ENCODE measurements around the gene TBC1D24. TPM values are rescaled to one million over a fixed set of nuclear protein-coding genes. Genes with fewer than 3 reads are reported as not detected.

TBC1D24 gene
- total RNA-seq, 4 donors from 2014 or later, result 8.7 to 14.8 (median 9.9) TPM

DNA sequence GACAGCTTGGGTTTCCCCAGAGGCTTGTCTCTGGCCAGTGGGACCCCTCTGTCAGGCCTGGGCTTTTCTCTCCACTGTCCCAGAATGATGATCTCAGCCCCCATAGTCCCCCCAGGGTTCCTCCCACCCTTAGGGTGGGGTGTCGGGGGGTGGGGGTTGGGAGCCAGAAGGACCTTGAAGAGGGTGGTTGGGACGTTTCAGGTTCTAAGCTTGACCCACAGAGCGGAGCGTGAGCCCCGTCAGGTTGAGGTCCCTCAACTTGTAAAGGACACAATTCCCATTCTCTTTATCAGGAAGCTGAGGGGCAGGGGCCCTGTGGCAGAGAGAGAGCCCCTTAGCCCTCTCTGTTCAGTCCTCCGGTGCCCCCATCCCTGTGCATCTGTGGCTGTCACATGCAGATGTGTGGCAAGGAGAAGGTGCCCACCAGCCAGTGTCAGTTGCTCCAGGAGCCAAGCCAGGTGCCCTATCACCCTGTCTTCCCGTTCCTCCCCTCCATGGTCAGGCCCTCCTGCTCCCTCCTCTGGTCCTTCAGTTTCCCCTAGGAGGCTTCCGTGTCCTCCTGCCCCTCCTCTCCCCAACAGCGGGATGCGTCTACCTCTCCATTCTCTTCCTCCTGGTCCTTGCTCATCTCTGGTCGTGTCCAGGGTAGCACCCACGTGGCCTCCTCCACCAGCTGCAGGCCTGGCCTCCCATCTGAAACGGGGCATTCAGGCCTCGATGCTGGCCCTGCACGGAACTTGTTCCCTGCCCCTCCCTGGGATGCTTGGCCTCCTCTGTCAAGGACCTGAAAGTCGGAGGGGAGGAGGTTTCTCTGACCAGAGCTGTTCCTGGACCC lies 5.3 kb upstream of the TBC1D24 start:
- Histone ChIP-seq H3K36me3 (no peaks in the 10 kb centered on the region), H3K4me3 (no peak overlapping the region), H3K9me3 (no peaks in the 10 kb centered on the region), H3K4me1 (peaks cover 20 to 34% of the 10 kb centered on the region in 2 donors), H3K27me3 (peaks cover 36 to 46% (median 39%) of the 10 kb centered on the region in 3 donors), H3K27ac (no peak overlapping the region)
- ATAC-seq (no peak), DNase-seq (no peak)
- in situ Hi-C loops (cut with MboI; ENCODE audit: low sequenced_read_pairs in 4 of 4) (no loop called here), intact Hi-C loops (cut with DNase I; ENCODE audit: low total_unique reads) (no loop called here)
- no peak for TF ChIP-seq POLR2A (IDR thresholded peaks at IDR 0.05)
- TF ChIP-seq, protein P1, sequence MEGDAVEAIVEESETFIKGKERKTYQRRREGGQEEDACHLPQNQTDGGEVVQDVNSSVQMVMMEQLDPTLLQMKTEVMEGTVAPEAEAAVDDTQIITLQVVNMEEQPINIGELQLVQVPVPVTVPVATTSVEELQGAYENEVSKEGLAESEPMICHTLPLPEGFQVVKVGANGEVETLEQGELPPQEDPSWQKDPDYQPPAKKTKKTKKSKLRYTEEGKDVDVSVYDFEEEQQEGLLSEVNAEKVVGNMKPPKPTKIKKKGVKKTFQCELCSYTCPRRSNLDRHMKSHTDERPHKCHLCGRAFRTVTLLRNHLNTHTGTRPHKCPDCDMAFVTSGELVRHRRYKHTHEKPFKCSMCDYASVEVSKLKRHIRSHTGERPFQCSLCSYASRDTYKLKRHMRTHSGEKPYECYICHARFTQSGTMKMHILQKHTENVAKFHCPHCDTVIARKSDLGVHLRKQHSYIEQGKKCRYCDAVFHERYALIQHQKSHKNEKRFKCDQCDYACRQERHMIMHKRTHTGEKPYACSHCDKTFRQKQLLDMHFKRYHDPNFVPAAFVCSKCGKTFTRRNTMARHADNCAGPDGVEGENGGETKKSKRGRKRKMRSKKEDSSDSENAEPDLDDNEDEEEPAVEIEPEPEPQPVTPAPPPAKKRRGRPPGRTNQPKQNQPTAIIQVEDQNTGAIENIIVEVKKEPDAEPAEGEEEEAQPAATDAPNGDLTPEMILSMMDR (IDR thresholded peaks at IDR 0.05 in 4 of 5, conservative IDR thresholded peaks at IDR 0.05 in 1 of 5), result no peak

DNA sequence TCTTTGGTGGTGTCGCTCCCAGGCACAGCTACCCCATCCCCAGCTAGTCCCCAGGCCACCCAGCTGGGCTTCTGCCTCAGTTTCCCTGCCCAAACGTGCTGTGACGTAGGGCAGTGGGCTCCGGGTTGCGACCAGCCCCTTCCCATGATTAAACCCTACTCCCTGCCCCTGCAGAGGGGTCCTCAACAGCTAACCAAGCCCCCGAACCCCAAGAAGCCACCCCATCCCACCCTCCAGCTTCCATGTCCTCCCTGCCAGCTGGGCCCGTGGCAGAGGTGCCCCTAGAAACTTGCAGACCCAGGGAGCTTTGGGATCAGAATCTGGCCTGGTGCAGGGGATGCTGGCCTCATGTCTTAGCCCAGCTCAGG lies 4.7 kb upstream of the TBC1D24 start:
- DNase-seq (no peak), ATAC-seq (no peak)
- H3K9me3 ChIP-seq, result no peaks in the 10 kb centered on the region
- TF ChIP-seq, protein P1 (IDR thresholded peaks at IDR 0.05 in 4 of 5, conservative IDR thresholded peaks at IDR 0.05 in 1 of 5), result no peak
- no peak for TF ChIP-seq POLR2A (IDR thresholded peaks at IDR 0.05)
- H3K4me1 ChIP-seq, result peaks cover 20 to 34% of the 10 kb centered on the region in 2 donors
- no peaks in the 10 kb centered on the region for H3K36me3 ChIP-seq
- H3K27me3 ChIP-seq, result peaks cover 36 to 46% (median 39%) of the 10 kb centered on the region in 3 donors
- H3K27ac ChIP-seq, result no peak overlapping the region
- in situ Hi-C loops (cut with MboI; ENCODE audit: low sequenced_read_pairs in 4 of 4), result no loop called here
- intact Hi-C loops (cut with DNase I; ENCODE audit: low total_unique reads), result no loop called here
- H3K4me3 ChIP-seq, result no peak overlapping the region

DNA sequence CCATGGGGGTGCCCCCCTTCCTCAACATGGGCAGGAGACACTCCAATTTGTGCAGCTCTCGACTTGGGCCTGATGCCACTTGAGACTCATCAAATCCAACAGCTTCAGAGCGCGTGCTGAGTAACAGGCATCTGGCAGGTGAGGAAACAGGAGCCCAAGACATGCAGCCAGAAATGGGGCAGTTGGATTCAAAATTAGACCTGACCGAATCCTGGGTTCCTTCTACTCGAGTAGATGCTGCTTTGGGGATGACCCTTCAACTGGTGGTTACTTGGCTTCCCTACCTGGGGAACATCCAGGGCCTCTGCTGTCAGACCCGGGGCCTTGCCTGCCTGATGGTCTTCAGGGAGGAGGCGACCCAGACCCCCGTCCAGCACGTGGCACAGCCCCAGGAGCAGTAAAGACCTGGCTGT lies 4.3 kb upstream of the TBC1D24 start:
- H3K27ac ChIP-seq, result no peak overlapping the region
- H3K36me3 ChIP-seq, result no peaks in the 10 kb centered on the region
- TF ChIP-seq, protein P1 (IDR thresholded peaks at IDR 0.05 in 4 of 5, conservative IDR thresholded peaks at IDR 0.05 in 1 of 5), result no peak
- TF ChIP-seq POLR2A (IDR thresholded peaks at IDR 0.05), result no peak
- peaks cover 22 to 37% of the 10 kb centered on the region in 2 donors for H3K4me1 ChIP-seq
- H3K27me3 ChIP-seq, result peaks cover 36 to 46% (median 39%) of the 10 kb centered on the region in 3 donors
- DNase-seq (no peak), ATAC-seq (no peak)
- in situ Hi-C loops (cut with MboI; ENCODE audit: low sequenced_read_pairs in 4 of 4) (no loop called here), intact Hi-C loops (cut with DNase I; ENCODE audit: low total_unique reads) (no loop called here)
- no peak overlapping the region for H3K4me3 ChIP-seq
- no peaks in the 10 kb centered on the region for H3K9me3 ChIP-seq

DNA sequence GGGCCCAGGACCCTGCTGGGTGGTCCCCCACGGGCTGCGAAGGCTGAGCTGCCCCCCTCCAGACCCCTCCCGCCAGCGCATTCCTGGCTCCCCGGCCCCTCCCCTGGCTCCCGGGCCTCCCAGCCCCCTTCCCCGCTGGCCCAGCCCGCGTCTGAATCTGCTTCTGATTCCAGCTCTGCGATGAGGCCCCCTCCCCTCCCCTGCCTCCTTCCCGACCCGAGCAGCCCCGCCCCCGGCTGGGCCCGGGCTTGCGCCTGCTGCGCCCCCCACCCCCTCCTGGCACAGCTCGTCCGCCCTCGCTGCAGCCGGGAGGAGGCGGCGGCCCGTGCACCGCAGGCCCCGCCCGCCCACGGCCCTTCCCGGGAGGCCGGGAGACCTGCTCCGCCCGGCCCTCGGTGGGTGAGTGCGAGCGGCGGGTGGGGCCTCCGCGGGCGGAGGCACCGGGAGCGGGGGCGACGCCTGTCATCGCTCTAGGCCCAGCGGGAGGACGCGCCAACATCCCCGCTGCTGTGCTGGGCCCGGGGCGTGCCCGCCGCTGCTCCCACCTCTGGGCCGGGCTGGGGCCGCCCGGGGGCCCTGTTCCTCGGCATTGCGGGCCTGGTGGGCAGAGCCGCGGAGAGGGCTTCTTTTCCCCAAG lies 3.8 kb upstream of the TBC1D24 start, which contains the start of gene NTN3:
TSS of gene NTN3 (plus strand) at position 282 of the 637 bp plus-strand sequence. CDS start 405 bp downstream, outside the sequence.
- Histone ChIP-seq H3K4me1 (peaks cover 27 to 41% of the 10 kb centered on the region in 2 donors), H3K27ac (no peak within 1 kb of the TSS), H3K9me3 (no peaks in the 10 kb centered on the region), H3K27me3 (peaks cover 36 to 46% (median 39%) of the 10 kb centered on the region in 3 donors), H3K36me3 (no peaks in the 10 kb centered on the region), H3K4me3 (peak within 1 kb of the TSS in 1 of 4 donors; percentile 12)
- no peak for ATAC-seq
- intact Hi-C loops (cut with DNase I; ENCODE audit: low total_unique reads), result no loop called here
- TF ChIP-seq, protein P1 (IDR thresholded peaks at IDR 0.05 in 4 of 5, conservative IDR thresholded peaks at IDR 0.05 in 1 of 5), result no peak
- no peak for DNase-seq
- in situ Hi-C loops (cut with MboI; ENCODE audit: low sequenced_read_pairs in 4 of 4), result no loop called here
